OCI-LY1 (cell line): Measurements from ENCODE around the gene NUDCD3.

Experiments
- EZH2 ChIP-seq: fragments of 200-600 bp; sonication (generic), shearing (Covaris generic); IDR thresholded peaks from 2 replicates; pipeline ENCODE4 v1.8.0; 2017; ENCODE audit warnings: borderline replicate concordance, mixed run types, mild to moderate bottlenecking, antibody characterized with exemption, low read length, moderate library complexity, mixed read lengths
- TF ChIP-seq, protein P1 (sequence below): fragments of 200-600 bp; sonication (generic), shearing (Covaris generic); IDR thresholded peaks from 2 replicates; pipeline ENCODE4 v1.5.1; 2017; ENCODE audit warnings: mild to moderate bottlenecking, antibody characterized with exemption, low read length, moderate library complexity, mixed read lengths

DNA sequence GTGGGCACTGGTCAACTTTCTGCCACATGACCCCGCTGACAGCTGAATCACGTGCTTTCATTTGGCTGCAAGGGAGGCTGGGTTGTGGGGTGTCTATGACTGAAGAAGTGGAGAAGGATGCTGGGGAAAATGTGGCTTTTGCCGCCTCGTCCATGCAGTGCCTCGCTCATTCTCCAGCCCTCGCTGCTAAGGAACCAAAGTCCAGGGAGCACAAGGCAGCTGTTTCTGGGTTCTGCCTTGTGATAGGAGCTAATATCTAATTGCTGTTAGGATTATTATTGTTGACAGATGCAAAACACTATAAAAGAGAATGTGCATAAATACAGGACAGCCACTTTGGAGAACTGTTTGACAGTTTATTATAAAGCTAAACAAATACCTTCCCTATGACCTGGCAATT, 160.1 kb downstream of the NUDCD3 start:
- TF ChIP-seq EZH2: no peak
- TF ChIP-seq, protein P1, sequence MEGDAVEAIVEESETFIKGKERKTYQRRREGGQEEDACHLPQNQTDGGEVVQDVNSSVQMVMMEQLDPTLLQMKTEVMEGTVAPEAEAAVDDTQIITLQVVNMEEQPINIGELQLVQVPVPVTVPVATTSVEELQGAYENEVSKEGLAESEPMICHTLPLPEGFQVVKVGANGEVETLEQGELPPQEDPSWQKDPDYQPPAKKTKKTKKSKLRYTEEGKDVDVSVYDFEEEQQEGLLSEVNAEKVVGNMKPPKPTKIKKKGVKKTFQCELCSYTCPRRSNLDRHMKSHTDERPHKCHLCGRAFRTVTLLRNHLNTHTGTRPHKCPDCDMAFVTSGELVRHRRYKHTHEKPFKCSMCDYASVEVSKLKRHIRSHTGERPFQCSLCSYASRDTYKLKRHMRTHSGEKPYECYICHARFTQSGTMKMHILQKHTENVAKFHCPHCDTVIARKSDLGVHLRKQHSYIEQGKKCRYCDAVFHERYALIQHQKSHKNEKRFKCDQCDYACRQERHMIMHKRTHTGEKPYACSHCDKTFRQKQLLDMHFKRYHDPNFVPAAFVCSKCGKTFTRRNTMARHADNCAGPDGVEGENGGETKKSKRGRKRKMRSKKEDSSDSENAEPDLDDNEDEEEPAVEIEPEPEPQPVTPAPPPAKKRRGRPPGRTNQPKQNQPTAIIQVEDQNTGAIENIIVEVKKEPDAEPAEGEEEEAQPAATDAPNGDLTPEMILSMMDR: no peak
